ENCODE results near the gene LALBA. TPM values are rescaled to one million over a fixed set of nuclear protein-coding genes. Genes with fewer than 3 reads are reported as not detected.
"Not testable (repeated sequence)": the region's sequence is repeated elsewhere in the genome, so short reads cannot be mapped to it uniquely, and the experiment has no call there.

LALBA gene
- total RNA-seq, 1 donor from 2014 or later: not detected

DNA sequence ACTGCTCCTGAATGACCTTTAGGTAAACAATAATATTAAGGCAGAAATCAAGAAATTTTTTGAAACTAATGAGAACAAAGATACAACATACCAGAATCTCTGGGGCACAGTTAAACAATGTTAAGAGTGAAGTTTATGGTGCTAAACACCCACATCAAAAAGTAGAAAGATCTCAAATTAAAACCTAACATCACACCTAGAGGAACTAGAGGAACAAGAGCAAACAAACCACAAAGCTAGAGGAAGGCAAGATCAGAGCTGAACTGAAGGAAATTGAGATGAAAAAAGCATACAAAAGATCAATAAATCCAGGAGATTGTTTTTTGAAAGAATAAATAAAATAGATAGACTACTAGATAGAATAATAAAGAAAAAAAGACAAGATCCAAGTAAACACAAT, 37.2 kb downstream of the LALBA start:
- intact Hi-C loops (cut with micrococcal nuclease): no loop called here

- intact Hi-C loops (cut with micrococcal nuclease): no loop called here
Observed at GRCh38 chr12:48527891-48528670, 41.8 kb downstream of the LALBA start.

DNA sequence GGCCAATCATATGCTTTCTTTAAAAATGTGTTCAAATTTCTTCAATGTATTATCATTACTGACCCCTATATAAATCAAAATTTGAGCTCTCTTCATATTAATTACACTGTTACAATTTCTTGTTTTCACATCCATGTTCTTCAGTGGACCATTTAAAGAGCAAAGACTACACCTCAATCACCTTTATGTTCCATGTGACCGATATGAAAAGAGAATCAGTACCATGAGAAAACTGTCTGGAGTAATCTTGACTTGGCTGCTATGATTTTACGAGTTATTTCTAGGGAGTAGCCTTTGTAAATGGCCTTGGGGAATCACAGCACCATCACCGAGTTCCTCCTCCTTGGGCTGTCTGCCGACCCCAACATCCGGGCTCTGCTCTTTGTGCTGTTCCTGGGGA, 44.5 kb downstream of the LALBA start, which contains the start of gene OR8S1:
TSS of gene OR8S1 (plus strand) at position 301 of the 400 bp plus-strand sequence. CDS start at position 301, 0 bp downstream.
- intact Hi-C loops (cut with micrococcal nuclease): no loop called here

DNA sequence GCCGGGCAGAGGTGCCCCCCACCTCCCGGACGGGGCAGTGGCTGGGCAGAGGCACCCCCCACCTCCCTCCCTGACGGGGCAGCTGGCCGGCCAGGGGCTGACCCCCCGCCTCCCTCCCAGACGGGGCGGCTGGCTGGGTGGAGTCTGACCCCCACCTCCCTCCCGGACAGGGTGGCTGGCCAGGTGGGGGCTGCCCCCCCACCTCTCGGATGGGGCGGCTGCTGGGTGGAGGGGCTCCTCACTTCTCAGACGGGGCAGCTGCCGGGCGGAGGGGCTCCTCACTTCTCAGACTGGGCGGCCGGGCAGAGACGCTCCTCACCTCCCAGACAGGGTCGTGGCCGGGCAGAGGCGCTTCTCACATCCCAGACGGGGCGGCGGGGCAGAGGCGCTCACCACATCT, 49.5 kb downstream of the LALBA start:
- intact Hi-C loops (cut with micrococcal nuclease): not testable (repeated sequence)

Other genes starting within 250 kb of the LALBA start
- 14.2 and 17.2 TPM in 2 replicates for gene ZNF641, start 219.1 kb downstream of the LALBA start, total RNA-seq
- not detected in 2 replicates for gene ANP32D, start 97.5 kb downstream of the LALBA start, total RNA-seq
- not detected in 2 replicates for gene C12orf54, start 87.5 kb downstream of the LALBA start, total RNA-seq
- not detected in 2 replicates for gene OR8S1, start 44.4 kb downstream of the LALBA start, total RNA-seq
- gene KANSL2, start 112.2 kb upstream of the LALBA start, total RNA-seq: 42.0 and 47.4 TPM in 2 replicates
- 53.8 and 56.1 TPM in 2 replicates for gene CCNT1, start 146.7 kb upstream of the LALBA start, total RNA-seq
- gene ADCY6, start 219.0 kb upstream of the LALBA start, total RNA-seq: 0.07 and 0.09 TPM in 2 replicates
- gene CACNB3, start 248.4 kb upstream of the LALBA start, total RNA-seq: 7.1 and 10.4 TPM in 2 replicates